A673 (cell line): ENCODE results near the gene ADIG. TPM values are rescaled to one million over a fixed set of nuclear protein-coding genes. Genes with fewer than 3 reads are reported as not detected.

Source experiments
- BruUV-seq: library from RNA; stranded (reverse); fragments of 400-500 nt; replicated peaks from 2 replicates; lab custom pipeline; 2021; lab: Mats Ljungman, UMichigan
- CTCF ChIA-PET: fragments of 300-600 bp; sonication (Branson Sonifier 250); formaldehyde crosslinking; loops from one replicate; lab custom pipeline; 2022; ENCODE audit warnings: antibody characterized with exemption; lab: Charles Lee
- POLR2A ChIA-PET: fragments of 300-600 bp; sonication (Branson Sonifier 250); formaldehyde crosslinking; loops from one replicate; lab custom pipeline; 2022; ENCODE audit warnings: antibody characterized with exemption; ENCODE audit not compliant: low non-redundant PET; lab: Charles Lee
- DNase-seq: peaks from one replicate; pipeline ENCODE4 v3.0.0-alpha.2; 2015; ENCODE audit warnings: low spot score
- H3K27ac ChIP-seq: fragments of 200-600 bp; sonication (generic); 2 replicates; pipeline ENCODE4 v1.5.1; 2016; ENCODE audit warnings: mixed run types, low read depth, mild to moderate bottlenecking, mixed read lengths, antibody characterized with exemption, low read length; ENCODE audit not compliant: poor library complexity, severe bottlenecking
- H3K27me3 ChIP-seq: fragments of 200-600 bp; sonication (generic); replicated peaks from 2 replicates; pipeline ENCODE4 v1.6.1; 2017; ENCODE audit warnings: mixed run types, low read depth, mild to moderate bottlenecking, mixed read lengths, antibody characterized with exemption, low read length; ENCODE audit not compliant: insufficient read depth, poor library complexity
- H3K36me3 ChIP-seq: fragments of 200-600 bp; sonication (generic); 2 replicates; pipeline ENCODE4 v1.6.1; 2016; ENCODE audit warnings: mixed run types, mild to moderate bottlenecking, mixed read lengths, antibody characterized with exemption, low read length; ENCODE audit not compliant: insufficient read depth, poor library complexity, severe bottlenecking
- H3K4me1 ChIP-seq: fragments of 200-600 bp; sonication (generic); 2 replicates; pipeline ENCODE4 v1.6.1; 2017; ENCODE audit warnings: mixed run types, mild to moderate bottlenecking, mixed read lengths, antibody characterized with exemption, low read length; ENCODE audit not compliant: insufficient read depth, poor library complexity, severe bottlenecking
- H3K4me3 ChIP-seq: fragments of 200-600 bp; sonication (generic); 2 replicates; pipeline ENCODE4 v1.5.1; 2016; ENCODE audit warnings: low read depth, mixed run types, mild to moderate bottlenecking, mixed read lengths, low read length; ENCODE audit not compliant: poor library complexity, severe bottlenecking
- H3K9me3 ChIP-seq: fragments of 200-600 bp; sonication (generic); 2 replicates; pipeline ENCODE4 v1.6.1; 2016; ENCODE audit warnings: mixed run types, low read depth, mild to moderate bottlenecking, mixed read lengths, antibody characterized with exemption, low read length; ENCODE audit not compliant: poor library complexity, severe bottlenecking
- EZH2 ChIP-seq: fragments of 200-600 bp; sonication (generic); IDR thresholded peaks from 2 replicates; pipeline ENCODE4 v1.6.1; 2017; ENCODE audit warnings: borderline replicate concordance, low read depth, mild to moderate bottlenecking, mixed read lengths, antibody characterized with exemption, low read length; ENCODE audit not compliant: poor library complexity, severe bottlenecking
- intact Hi-C: fragments of 100-400 bp; cut with micrococcal nuclease; formaldehyde crosslinking; loops from one replicate; pipeline ENCODE4 v1.10.0; 2022; ENCODE audit not compliant: unreplicated experiment
- total RNA-seq: library from RNA; stranded (reverse); gene quantifications from 2 replicates; pipeline ENCODE4 v1.2.3, GENCODE V29; 2021
- TF ChIP-seq, protein P1 (sequence below): fragments of 300-800, 200-600 bp; sonication (generic); conservative IDR thresholded peaks from 2 replicates; pipeline ENCODE4 v1.5.1; 2017; ENCODE audit warnings: low read depth, mild to moderate bottlenecking, antibody characterized with exemption, low read length, moderate library complexity, mixed read lengths

Gene ADIG
- total RNA-seq, 1 experiment from 2014 or later, result not detected

- Histone ChIP-seq H3K27ac (no peak overlapping the region), H3K9me3 (no peaks in the 10 kb centered on the region), H3K27me3 (no peaks in the 10 kb centered on the region), H3K4me3 (no peak overlapping the region), H3K36me3 (no peaks in the 10 kb centered on the region), H3K4me1 (no peaks in the 10 kb centered on the region)
- ChIA-PET POLR2A (no interaction called here), CTCF (no interaction called here)
- TF ChIP-seq EZH2, result no peak
- TF ChIP-seq, protein P1, sequence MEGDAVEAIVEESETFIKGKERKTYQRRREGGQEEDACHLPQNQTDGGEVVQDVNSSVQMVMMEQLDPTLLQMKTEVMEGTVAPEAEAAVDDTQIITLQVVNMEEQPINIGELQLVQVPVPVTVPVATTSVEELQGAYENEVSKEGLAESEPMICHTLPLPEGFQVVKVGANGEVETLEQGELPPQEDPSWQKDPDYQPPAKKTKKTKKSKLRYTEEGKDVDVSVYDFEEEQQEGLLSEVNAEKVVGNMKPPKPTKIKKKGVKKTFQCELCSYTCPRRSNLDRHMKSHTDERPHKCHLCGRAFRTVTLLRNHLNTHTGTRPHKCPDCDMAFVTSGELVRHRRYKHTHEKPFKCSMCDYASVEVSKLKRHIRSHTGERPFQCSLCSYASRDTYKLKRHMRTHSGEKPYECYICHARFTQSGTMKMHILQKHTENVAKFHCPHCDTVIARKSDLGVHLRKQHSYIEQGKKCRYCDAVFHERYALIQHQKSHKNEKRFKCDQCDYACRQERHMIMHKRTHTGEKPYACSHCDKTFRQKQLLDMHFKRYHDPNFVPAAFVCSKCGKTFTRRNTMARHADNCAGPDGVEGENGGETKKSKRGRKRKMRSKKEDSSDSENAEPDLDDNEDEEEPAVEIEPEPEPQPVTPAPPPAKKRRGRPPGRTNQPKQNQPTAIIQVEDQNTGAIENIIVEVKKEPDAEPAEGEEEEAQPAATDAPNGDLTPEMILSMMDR, result no peak
- no TSS peak for BruUV-seq
- intact Hi-C loops, result no loop called here
- DNase-seq, result no peak
These were observed 2.3 kb downstream of the ADIG start for GRCh38 chr20:38583306-38583705.

DNA sequence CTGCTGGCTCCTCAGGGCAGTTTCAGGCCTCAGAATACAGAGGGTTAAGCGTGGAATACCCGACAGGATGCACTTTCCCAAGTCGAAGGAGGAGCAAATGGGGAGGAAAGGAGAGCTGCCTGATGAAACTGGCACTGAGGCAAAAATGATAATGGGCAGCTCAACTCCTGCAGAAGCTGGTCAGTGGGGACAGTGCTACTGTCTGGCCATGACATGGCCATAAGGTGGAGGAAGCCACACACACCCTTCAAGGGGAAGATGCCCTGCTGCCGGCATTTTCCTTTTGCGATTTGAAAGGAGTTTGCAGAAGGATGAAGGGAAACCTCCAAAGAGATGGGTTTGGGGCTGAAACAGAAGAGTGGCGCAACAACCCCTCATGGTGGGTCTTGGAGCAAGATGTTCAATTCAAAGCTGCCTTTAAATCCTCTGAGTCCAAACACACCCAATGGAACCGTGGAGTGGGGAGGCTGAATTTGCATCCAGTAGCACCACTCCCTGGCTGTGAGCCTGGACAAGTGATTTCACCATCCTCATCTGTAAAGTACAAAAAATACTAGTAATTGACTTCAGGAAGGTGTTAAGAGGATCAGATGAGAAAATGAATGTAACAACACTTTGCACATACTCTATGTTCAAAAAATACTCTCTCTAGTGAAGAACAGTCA, 3.2 kb downstream of the ADIG start:
- POLR2A ChIA-PET, result no interaction called here

DNA sequence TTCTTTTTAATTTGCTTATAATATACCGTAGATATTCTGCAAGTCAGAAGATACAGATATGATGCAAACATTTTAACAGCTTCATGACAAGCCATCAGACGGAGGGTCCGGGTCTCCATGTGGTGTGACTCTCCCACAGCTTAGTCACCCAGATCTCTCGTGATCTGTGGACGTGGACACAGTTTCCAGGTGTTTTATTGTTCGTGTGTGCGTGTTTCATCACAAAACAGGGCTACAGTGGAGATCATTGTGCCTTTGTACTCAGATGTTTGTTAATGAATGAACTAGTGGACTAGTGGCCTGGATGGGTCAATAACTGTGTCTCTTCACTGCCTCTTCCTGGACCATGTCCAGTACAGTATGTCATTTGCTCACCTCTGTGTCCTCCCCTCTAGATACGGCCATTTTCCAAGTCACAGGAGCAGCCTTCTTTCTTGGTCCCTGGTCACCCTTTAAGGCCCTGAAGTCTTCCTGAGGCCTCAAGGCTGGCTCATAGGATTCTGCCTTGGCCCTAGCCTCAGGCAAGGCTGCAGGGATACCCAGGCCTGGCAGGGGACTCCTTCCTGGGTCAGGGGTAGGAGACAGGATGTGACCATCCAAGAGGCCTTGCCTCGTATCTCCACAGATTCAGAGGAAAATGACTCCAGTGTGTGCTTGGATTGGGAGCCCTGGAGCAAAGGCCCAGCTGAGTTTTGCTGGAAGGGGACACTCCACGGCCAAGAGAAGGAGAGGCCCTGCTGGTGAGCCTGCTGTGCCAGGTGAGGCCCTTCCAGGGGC, 4.6 kb downstream of the ADIG start:
- H3K4me3 ChIP-seq, result no peak overlapping the region
- TF ChIP-seq, protein P1, result no peak
- TF ChIP-seq EZH2, result no peak
- intact Hi-C loops, result no loop called here
- no peaks in the 10 kb centered on the region for H3K36me3 ChIP-seq
- POLR2A ChIA-PET, result no interaction called here
- H3K9me3 ChIP-seq, result no peaks in the 10 kb centered on the region
- CTCF ChIA-PET, result no interaction called here
- no TSS peak for BruUV-seq
- no peaks in the 10 kb centered on the region for H3K4me1 ChIP-seq
- H3K27ac ChIP-seq, result no peak overlapping the region
- DNase-seq, result no peak
- H3K27me3 ChIP-seq, result no peaks in the 10 kb centered on the region

More for the DNA sequence above, 3.2 kb downstream of the ADIG start:
- CTCF ChIA-PET, result interaction anchor here (0.7 kb wide), 1 partner anchor 796 kb away, joined by 3 read pairs; no protein-coding TSS in a partner anchor
- intact Hi-C loops, result no loop called here
- Histone ChIP-seq H3K9me3 (no peaks in the 10 kb centered on the region), H3K27ac (no peak overlapping the region), H3K4me3 (no peak overlapping the region), H3K4me1 (no peaks in the 10 kb centered on the region), H3K36me3 (no peaks in the 10 kb centered on the region), H3K27me3 (no peaks in the 10 kb centered on the region)
- DNase-seq, result no peak
- TF ChIP-seq EZH2, result no peak
- TF ChIP-seq, protein P1, result no peak
- no TSS peak for BruUV-seq
